Measurements from ENCODE around the gene ZWILCH. TPM values are rescaled to one million over a fixed set of nuclear protein-coding genes. Genes with fewer than 3 reads are reported as not detected.

Gene ZWILCH
- total RNA-seq, 4 donors from 2014 or later: 2.0 to 6.0 (median 2.9) TPM

- Histone ChIP-seq H3K4me1 (peaks cover 0 to 11% (median 0%) of the 10 kb centered on the region in 3 donors), H3K27me3 (no peaks in the 10 kb centered on the region), H3K27ac (no peak overlapping the region), H3K4me3 (no peak overlapping the region), H3K36me3 (peaks cover 0 to 7% of the 10 kb centered on the region in 2 donors), H3K9me3 (no peaks in the 10 kb centered on the region)
- no peak for TF ChIP-seq EP300 (IDR thresholded peaks at IDR 0.05)
- no peak for TF ChIP-seq POLR2AphosphoS5 (IDR thresholded peaks at IDR 0.05)
- no peak for TF ChIP-seq POLR2A (IDR thresholded peaks at IDR 0.05)
- TF ChIP-seq CTCF (IDR thresholded peaks at IDR 0.05): no peak
- ATAC-seq: no peak
- 76 to 85% methylated on average over 3 to 4 of the region's 4 CpGs for WGBS, 2 donors (ENCODE audit: low coverage in 1 of 2)
These were observed 28.6 kb upstream of the ZWILCH start for GRCh38 chr15:66476535-66476934.

- 100% methylated on average over 1 of the region's 2 CpGs; no CpG with 5 or more reads in 1 of the 2 donors for WGBS, 2 donors (ENCODE audit: low coverage in 1 of 2)
These were observed 28.1 kb upstream of the ZWILCH start for GRCh38 chr15:66477011-66477410.

GRCh38 chr15:66480267-66480666 lies 24.9 kb upstream of the ZWILCH start:
- ATAC-seq: no peak
- TF ChIP-seq CTCF (IDR thresholded peaks at IDR 0.05): no peak
- no peak for TF ChIP-seq POLR2AphosphoS5 (IDR thresholded peaks at IDR 0.05)
- TF ChIP-seq POLR2A (IDR thresholded peaks at IDR 0.05): no peak
- TF ChIP-seq EP300 (IDR thresholded peaks at IDR 0.05): no peak
- 87 to 97% methylated on average over 4 to 6 of the region's 6 CpGs for WGBS, 2 donors (ENCODE audit: low coverage in 1 of 2)
- no peaks in the 10 kb centered on the region for H3K27me3 ChIP-seq
- no peaks in the 10 kb centered on the region for H3K4me1 ChIP-seq
- H3K4me3 ChIP-seq: no peak overlapping the region
- H3K9me3 ChIP-seq: no peaks in the 10 kb centered on the region
- H3K36me3 ChIP-seq: peaks cover 0 to 38% of the 10 kb centered on the region in 2 donors
- no peak overlapping the region for H3K27ac ChIP-seq

More at GRCh38 chr15:66477011-66477410, 28.1 kb upstream of the ZWILCH start:
- H3K4me3 ChIP-seq: no peak overlapping the region
- ATAC-seq: no peak
- TF ChIP-seq POLR2AphosphoS5 (IDR thresholded peaks at IDR 0.05) (no peak), CTCF (IDR thresholded peaks at IDR 0.05) (no peak), POLR2A (IDR thresholded peaks at IDR 0.05) (no peak), EP300 (IDR thresholded peaks at IDR 0.05) (no peak)
- H3K27ac ChIP-seq: no peak overlapping the region
- H3K36me3 ChIP-seq: peaks cover 0 to 12% of the 10 kb centered on the region in 2 donors
- peaks cover 0 to 11% (median 0%) of the 10 kb centered on the region in 3 donors for H3K4me1 ChIP-seq
- H3K9me3 ChIP-seq: no peaks in the 10 kb centered on the region
- H3K27me3 ChIP-seq: no peaks in the 10 kb centered on the region

- no peak for ATAC-seq
- no peaks in the 10 kb centered on the region for H3K9me3 ChIP-seq
- no peak for TF ChIP-seq POLR2A (IDR thresholded peaks at IDR 0.05)
- TF ChIP-seq CTCF (IDR thresholded peaks at IDR 0.05): no peak
- TF ChIP-seq EP300 (IDR thresholded peaks at IDR 0.05): no peak
- no peak for TF ChIP-seq POLR2AphosphoS5 (IDR thresholded peaks at IDR 0.05)
- 74 to 100% methylated on average over 1 to 6 of the region's 10 CpGs for WGBS, 2 donors (ENCODE audit: low coverage in 1 of 2)
- no peak overlapping the region for H3K4me3 ChIP-seq
- H3K27me3 ChIP-seq: no peaks in the 10 kb centered on the region
- no peak overlapping the region for H3K27ac ChIP-seq
- H3K4me1 ChIP-seq: no peaks in the 10 kb centered on the region
- peaks cover 0 to 43% of the 10 kb centered on the region in 2 donors for H3K36me3 ChIP-seq
These were observed 23.8 kb upstream of the ZWILCH start for GRCh38 chr15:66481107-66481856.

GRCh38 chr15:66482539-66482938 lies 22.6 kb upstream of the ZWILCH start:
- Histone ChIP-seq H3K4me3 (no peak overlapping the region), H3K4me1 (no peaks in the 10 kb centered on the region), H3K27ac (no peak overlapping the region), H3K27me3 (no peaks in the 10 kb centered on the region), H3K9me3 (no peaks in the 10 kb centered on the region), H3K36me3 (peaks cover 0 to 56% of the 10 kb centered on the region in 2 donors)
- TF ChIP-seq CTCF (IDR thresholded peaks at IDR 0.05): no peak
- TF ChIP-seq POLR2A (IDR thresholded peaks at IDR 0.05): no peak
- TF ChIP-seq POLR2AphosphoS5 (IDR thresholded peaks at IDR 0.05): no peak
- no peak for TF ChIP-seq EP300 (IDR thresholded peaks at IDR 0.05)
- 84 to 97% methylated on average over 5 to 8 of the region's 9 CpGs for WGBS, 2 donors (ENCODE audit: low coverage in 1 of 2)
- ATAC-seq: no peak
